GM18505 (cell line): ENCODE results near the gene PLA2G5.

Experiments
- ATAC-seq: cut with Tn5 transposase; IDR thresholded peaks from one replicate; pipeline ENCODE4 v1.9.1; 2021; ENCODE audit not compliant: unreplicated experiment
- POLR2A ChIP-seq: IDR thresholded peaks from 4 replicates; pipeline ENCODE4 v1.6.1; 2011; ENCODE audit warnings: borderline replicate concordance; ENCODE audit not compliant: insufficient read depth, insufficient read length; ENCODE audit errors: extremely low read depth

Gene PLA2G5

GRCh38 chr1:20076223-20076622, 6.2 kb downstream of the PLA2G5 start:
- TF ChIP-seq POLR2A: no peak

GRCh38 chr1:20076710-20077461, 6.9 kb downstream of the PLA2G5 start:
- no peak for TF ChIP-seq POLR2A
- no peak for ATAC-seq

More at GRCh38 chr1:20076223-20076622, 6.2 kb downstream of the PLA2G5 start:
- no peak for ATAC-seq

- no peak for TF ChIP-seq POLR2A
- no peak for ATAC-seq
These were observed 8.2 kb downstream of the PLA2G5 start for GRCh38 chr1:20078171-20078651.

GRCh38 chr1:20078711-20079110, 8.7 kb downstream of the PLA2G5 start:
- no peak for ATAC-seq
- TF ChIP-seq POLR2A: no peak

- ATAC-seq: no peak
- no peak for TF ChIP-seq POLR2A
These were observed 9.8 kb downstream of the PLA2G5 start for GRCh38 chr1:20079661-20080305.

GRCh38 chr1:20080441-20081352, 10.7 kb downstream of the PLA2G5 start:
- TF ChIP-seq POLR2A: no peak
- ATAC-seq: no peak

- TF ChIP-seq POLR2A: no peak
These were observed 11.4 kb downstream of the PLA2G5 start for GRCh38 chr1:20081353-20081810.

GRCh38 chr1:20082772-20083171, 12.8 kb downstream of the PLA2G5 start:
- TF ChIP-seq POLR2A: no peak
- no peak for ATAC-seq

More at GRCh38 chr1:20081353-20081810, 11.4 kb downstream of the PLA2G5 start:
- no peak for ATAC-seq

- no peak for TF ChIP-seq POLR2A
These were observed 13.4 kb downstream of the PLA2G5 start for GRCh38 chr1:20083178-20083944.

GRCh38 chr1:20086800-20087199, 16.8 kb downstream of the PLA2G5 start:
- no peak for TF ChIP-seq POLR2A
- no peak for ATAC-seq

More at GRCh38 chr1:20083178-20083944, 13.4 kb downstream of the PLA2G5 start:
- no peak for ATAC-seq

- no peak for ATAC-seq
- no peak for TF ChIP-seq POLR2A
These were observed 17.7 kb downstream of the PLA2G5 start for GRCh38 chr1:20087668-20088067.

- TF ChIP-seq POLR2A: no peak
- no peak for ATAC-seq
These were observed 19.5 kb downstream of the PLA2G5 start for GRCh38 chr1:20089328-20090077.
